Placental pericyte (primary cell): ENCODE data around the gene SMIM12. TPM values are rescaled to one million over a fixed set of nuclear protein-coding genes. Genes with fewer than 3 reads are reported as not detected.

Source experiments
- total RNA-seq: library from RNA; depleted of rRNA; stranded (reverse); fragments of >200 nt; gene quantifications from 2 replicates; pipeline ENCODE4 v1.2.3, GENCODE V29; 2012

SMIM12 gene
- total RNA-seq, result 23.6 and 25.8 TPM in 2 replicates

GRCh38 chr1:34859446-34860200, at the start of gene SMIM12:
Gene SMIM12, minus strand, starts transcription at chr1:34859749. Its CDS starts 3,772 bp downstream, at chr1:34855977.

Other genes with a start within 250 kb of the SMIM12 start
- not detected in 2 replicates for gene GJB5, start 104.7 kb downstream of the SMIM12 start, total RNA-seq
- gene GJB4, start 100.0 kb downstream of the SMIM12 start, total RNA-seq, result not detected in 2 replicates
- gene GJB3, start 78.5 kb downstream of the SMIM12 start, total RNA-seq, result 0.14 TPM in 1 of 2 replicates, not detected in the other
- gene GJA4, start 66.8 kb downstream of the SMIM12 start, total RNA-seq, result not detected in 2 replicates
- not detected in 2 replicates for gene DLGAP3, start 69.9 kb upstream of the SMIM12 start, total RNA-seq
- gene TMEM35B, start 125.6 kb upstream of the SMIM12 start, total RNA-seq, result 22.3 and 26.9 TPM in 2 replicates
- 12.9 and 22.2 TPM in 2 replicates for gene ZMYM6, start 172.2 kb upstream of the SMIM12 start, total RNA-seq
- gene ZMYM1, start 219.6 kb upstream of the SMIM12 start, total RNA-seq, result 9.8 and 27.2 TPM in 2 replicates